IPS-18c (cell line): Measurements from ENCODE around the gene FBXO42.
"Not testable (repeated sequence)": the region's sequence is repeated elsewhere in the genome, so short reads cannot be mapped to it uniquely, and the experiment has no call there.

Source experiments
- H3K4me3 ChIP-seq: 2 replicates; pipeline ENCODE4 v1.7.0; 2013; ENCODE audit warnings: low read depth, mild to moderate bottlenecking, low read length, moderate library complexity; ENCODE audit not compliant: insufficient read depth
- H3K9me3 ChIP-seq: one replicate; pipeline ENCODE4 v1.6.1; 2013; ENCODE audit warnings: mild to moderate bottlenecking, low read length, moderate library complexity; ENCODE audit not compliant: control insufficient read depth, insufficient read depth

Gene FBXO42

GRCh38 chr1:16343276-16343675 is 9.0 kb downstream of the FBXO42 start:
- H3K4me3 ChIP-seq, H3K9me3 ChIP-seq: not testable (repeated sequence)

GRCh38 chr1:16342331-16343062 is 9.8 kb downstream of the FBXO42 start:
- Histone ChIP-seq H3K9me3 (no peaks in the 10 kb centered on the region), H3K4me3 (no peak overlapping the region)

GRCh38 chr1:16340673-16341072 is 11.6 kb downstream of the FBXO42 start:
- H3K4me3 ChIP-seq, result no peak overlapping the region
- H3K9me3 ChIP-seq, result no peaks in the 10 kb centered on the region

- no peaks in the 10 kb centered on the region for H3K9me3 ChIP-seq
- no peak overlapping the region for H3K4me3 ChIP-seq
Observed at GRCh38 chr1:16338961-16339360, 13.3 kb downstream of the FBXO42 start.

GRCh38 chr1:16334655-16335340 is 17.5 kb downstream of the FBXO42 start:
- no peaks in the 10 kb centered on the region for H3K9me3 ChIP-seq
- H3K4me3 ChIP-seq, result no peak overlapping the region

- H3K4me3 ChIP-seq, result no peak overlapping the region
- H3K9me3 ChIP-seq, result no peaks in the 10 kb centered on the region
Observed at GRCh38 chr1:16326833-16327404, 25.4 kb downstream of the FBXO42 start.

- Histone ChIP-seq H3K4me3 (no peak overlapping the region), H3K9me3 (no peaks in the 10 kb centered on the region)
Observed at GRCh38 chr1:16324456-16324890, 27.8 kb downstream of the FBXO42 start.

- H3K4me3 ChIP-seq, result no peak overlapping the region
Observed at GRCh38 chr1:16321176-16321867, 31.0 kb downstream of the FBXO42 start.

GRCh38 chr1:16318555-16318954 is 33.7 kb downstream of the FBXO42 start:
- H3K9me3 ChIP-seq, result no peaks in the 10 kb centered on the region
- H3K4me3 ChIP-seq, result no peak overlapping the region

More at GRCh38 chr1:16321176-16321867, 31.0 kb downstream of the FBXO42 start:
- H3K9me3 ChIP-seq, result no peaks in the 10 kb centered on the region

GRCh38 chr1:16315437-16315836 is 36.8 kb downstream of the FBXO42 start:
- Histone ChIP-seq H3K9me3 (no peaks in the 10 kb centered on the region), H3K4me3 (no peak overlapping the region)

- H3K4me3 ChIP-seq, result no peak overlapping the region
- H3K9me3 ChIP-seq, result no peaks in the 10 kb centered on the region
Observed at GRCh38 chr1:16307222-16307621, 45.1 kb downstream of the FBXO42 start.

GRCh38 chr1:16302709-16303627 is 49.3 kb downstream of the FBXO42 start:
- Histone ChIP-seq H3K4me3 (no peak overlapping the region), H3K9me3 (no peaks in the 10 kb centered on the region)

GRCh38 chr1:16300436-16300835 is 51.8 kb downstream of the FBXO42 start:
- H3K4me3 ChIP-seq, result no peak overlapping the region
- no peaks in the 10 kb centered on the region for H3K9me3 ChIP-seq

- H3K4me3 ChIP-seq, result no peak overlapping the region
- no peaks in the 10 kb centered on the region for H3K9me3 ChIP-seq
Observed at GRCh38 chr1:16298653-16299052, 53.6 kb downstream of the FBXO42 start.

- Histone ChIP-seq H3K9me3 (no peaks in the 10 kb centered on the region), H3K4me3 (no peak overlapping the region)
Observed at GRCh38 chr1:16296643-16297042, 55.6 kb downstream of the FBXO42 start.

- H3K4me3 ChIP-seq, result no peak overlapping the region
- H3K9me3 ChIP-seq, result no peaks in the 10 kb centered on the region
Observed at GRCh38 chr1:16294219-16295212, 57.8 kb downstream of the FBXO42 start.
